GM18499 (cell line): ENCODE results near the gene CDHR2.

ENCODE experiments used
- ATAC-seq: cut with Tn5 transposase; IDR thresholded peaks from one replicate; pipeline ENCODE4 v1.9.1; 2021; ENCODE audit warnings: moderate number of reproducible peaks; ENCODE audit not compliant: insufficient read depth, unreplicated experiment

The CDHR2 gene

DNA sequence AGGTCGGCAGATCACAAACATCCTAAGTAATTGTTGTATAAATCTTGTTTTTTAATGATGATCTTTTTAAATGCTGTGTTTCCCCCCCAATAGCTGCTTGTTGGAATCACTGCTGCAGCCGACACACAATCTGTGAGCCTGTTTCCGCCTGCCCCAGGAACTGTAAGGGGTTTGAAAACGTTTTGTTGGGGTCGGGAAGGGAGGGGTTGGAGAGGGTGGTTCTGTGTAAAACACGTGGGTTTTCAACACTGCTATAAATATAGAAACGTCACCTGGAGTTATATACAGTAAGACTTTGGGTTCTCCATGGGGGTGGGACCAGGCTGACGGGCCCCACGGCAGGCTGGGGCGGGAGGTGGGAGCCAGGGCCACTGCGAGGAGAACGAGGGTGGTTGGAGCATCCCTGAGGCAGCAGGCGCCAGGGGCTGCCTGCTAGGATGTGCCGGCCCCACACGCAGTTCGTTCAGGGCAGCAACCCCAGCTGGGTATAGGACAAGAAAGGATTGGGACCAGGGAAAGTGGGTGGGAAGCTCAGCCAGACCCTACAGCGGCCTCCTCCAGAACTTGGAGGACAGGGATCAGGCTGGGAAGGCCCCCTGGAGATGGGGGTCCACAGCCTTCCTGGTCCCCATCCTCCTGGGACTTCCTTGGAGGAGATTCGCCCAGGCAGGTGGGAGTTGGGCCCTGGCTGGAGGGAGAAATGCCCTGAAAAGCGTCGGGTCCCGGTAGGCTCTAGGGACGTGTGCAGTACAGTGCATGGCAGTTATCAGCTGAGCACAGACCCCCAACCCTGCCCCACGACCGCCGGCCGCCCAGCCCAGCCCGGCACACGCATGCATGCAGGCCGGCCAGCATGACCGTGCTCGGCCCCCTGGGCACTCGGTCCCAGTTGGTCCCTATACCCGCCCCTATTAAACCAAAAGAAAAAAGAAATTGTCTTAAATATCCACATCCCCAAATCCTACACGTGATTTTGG is 21.6 kb upstream of the CDHR2 start:
- ATAC-seq: no peak

DNA sequence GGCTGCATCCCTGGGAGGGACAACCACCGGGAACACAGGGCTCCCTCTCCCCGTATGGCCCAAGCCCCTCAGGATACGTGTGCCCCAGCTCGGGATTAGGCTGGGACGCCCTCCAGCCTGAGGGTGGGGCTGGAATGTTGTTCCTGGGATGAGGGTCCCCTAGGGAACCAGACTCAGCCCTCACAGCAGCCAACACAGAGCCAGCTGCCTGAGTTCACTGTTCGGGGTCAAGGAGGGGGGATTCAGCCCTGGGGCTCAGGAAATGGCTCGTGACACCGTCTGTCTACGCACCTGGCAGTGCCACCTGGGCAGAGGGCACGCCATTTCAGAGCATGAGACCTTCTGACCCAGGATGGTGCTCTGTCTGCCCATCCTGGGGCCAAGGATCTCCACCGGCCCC is 20.8 kb upstream of the CDHR2 start:
- ATAC-seq: no peak

DNA sequence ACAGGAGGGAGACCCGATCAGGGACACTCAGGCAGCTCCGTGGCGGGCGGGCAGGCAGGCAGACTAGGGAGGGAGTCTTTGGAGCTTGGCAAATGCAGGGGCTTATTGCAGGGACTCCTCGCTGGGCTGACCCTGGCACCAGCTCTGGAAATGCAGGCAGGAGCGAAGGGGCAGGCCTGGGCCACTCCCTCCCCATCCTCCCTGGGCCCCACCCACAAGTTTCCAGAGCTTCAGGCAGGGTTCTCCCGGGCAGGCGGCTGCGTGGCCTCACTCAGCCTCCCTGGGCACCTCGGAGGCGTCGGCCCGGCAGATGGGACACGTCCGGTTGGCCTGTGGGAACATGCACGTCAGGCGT is 20.4 kb upstream of the CDHR2 start:
- no peak for ATAC-seq

DNA sequence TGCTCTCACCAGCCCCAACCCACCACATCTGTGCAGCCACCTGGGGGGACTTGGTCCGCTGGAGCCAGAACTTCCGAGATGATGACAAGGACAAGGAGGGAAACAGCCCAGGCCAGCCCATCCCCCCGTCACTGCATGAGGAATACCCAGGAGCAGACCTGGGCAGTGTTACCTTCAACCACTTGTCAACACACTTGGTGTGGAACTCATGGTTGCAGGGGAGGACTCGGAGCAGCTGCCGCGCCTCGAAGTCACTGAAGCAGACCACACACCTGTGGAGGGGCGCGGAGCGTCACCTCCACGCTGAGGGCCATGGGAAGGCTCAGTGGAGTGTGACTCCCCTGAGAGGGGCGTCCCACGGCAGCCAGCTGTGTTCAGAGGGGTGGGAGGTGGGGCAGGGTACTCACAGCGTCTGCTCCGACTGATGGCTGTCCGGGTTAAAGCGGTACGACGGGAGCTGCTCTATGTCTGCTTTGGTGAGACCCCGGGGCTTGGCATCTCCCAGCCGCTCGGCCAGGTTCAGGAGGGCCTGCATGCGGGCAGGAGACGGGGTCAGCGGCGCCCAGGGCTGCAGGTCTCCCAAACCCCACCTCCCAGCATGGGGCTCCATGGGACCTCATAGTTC is 19.9 kb upstream of the CDHR2 start:
- no peak for ATAC-seq

DNA sequence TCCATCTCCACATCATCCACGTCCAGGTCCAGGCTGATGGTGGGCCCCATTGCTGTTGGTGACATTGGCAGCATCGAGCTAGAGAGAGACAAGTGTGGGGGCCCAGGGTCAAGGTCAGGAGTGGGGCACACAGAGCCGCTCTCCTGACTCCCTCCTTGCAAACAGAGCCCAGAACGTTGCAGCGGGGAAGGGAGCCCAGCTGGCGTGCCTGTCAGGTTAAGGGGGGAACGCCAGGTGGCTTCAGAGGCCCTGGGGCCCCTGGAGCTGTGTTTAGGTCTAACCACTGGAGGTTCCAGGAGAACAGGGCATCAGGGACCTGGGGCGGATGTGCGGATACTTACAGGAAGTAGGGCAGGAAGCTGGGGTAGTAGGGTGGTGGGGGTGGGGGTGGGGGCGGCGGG is 19.4 kb upstream of the CDHR2 start:
- no peak for ATAC-seq

DNA sequence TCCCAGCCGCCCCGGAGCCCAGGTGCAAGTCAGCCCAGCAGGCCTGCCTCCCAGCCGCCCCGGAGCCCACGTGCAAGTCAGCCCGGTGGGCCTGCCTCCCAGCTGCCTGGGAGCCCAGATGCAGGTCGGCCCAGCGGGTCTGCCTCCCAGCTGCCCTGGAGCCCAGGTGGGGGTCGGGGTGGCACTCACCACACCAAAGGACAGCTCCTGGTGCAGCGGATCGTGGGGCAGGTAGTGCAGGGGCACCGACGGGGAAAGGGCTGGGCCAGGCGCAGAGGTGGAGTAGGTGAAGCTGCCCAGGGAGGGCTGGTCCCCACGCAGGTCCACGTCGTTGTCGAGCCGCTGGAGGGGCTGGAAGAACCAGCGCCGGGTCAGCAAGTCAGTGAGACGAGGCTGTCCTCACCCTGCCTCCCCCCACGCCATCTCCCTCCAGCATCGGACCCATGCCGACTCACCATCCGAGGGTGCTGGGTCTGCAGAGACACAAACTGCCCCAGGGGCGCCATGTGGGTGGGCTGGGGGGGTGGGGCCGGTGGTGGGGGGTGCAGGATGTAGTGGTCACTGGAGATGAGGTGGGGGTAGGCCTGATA is 18.7 kb upstream of the CDHR2 start:
- no peak for ATAC-seq

DNA sequence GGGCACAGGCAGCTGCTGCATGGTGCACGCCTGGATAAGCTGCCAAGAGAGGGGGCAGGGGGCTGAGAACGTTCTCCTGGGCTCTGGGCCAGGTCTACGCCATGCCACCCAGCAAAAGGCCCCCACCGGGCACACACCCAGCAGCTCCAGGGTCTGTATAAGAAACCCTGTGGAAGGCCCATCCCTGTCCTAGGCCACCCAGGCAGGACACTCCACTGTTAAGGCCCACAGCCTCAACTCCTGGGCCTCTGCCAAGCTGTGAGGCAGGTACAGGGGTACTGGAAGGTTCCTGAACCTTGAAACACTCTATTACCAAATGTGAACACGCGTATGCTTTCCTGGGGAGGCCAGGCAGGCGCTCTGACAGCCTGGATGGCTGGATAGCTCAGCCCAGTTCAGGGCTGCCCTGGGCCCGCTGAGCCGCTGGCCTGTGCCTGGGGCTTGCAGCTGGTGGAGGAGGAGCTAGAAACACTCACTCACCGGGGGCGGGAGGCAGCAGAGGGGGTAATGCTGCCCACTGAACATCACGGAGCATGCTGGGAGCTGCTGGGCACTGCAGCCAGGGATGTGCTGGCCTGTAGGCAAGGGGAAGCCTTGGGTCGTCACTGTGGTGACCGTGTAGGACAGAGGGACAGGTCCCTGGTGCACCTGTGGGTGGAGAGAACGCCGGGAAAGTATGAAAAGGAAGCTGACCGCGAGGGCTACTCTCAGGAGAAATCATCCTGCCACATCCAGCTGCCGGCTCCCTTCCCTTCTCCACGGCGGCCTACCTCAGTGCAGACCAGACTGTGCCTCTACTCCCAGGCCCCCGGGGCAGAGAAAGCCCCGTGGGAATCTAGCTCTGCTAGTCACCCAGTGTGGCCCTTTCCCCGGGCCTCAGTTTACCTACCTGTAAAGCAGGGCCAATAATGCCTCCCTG is 17.9 kb upstream of the CDHR2 start:
- ATAC-seq: no peak

DNA sequence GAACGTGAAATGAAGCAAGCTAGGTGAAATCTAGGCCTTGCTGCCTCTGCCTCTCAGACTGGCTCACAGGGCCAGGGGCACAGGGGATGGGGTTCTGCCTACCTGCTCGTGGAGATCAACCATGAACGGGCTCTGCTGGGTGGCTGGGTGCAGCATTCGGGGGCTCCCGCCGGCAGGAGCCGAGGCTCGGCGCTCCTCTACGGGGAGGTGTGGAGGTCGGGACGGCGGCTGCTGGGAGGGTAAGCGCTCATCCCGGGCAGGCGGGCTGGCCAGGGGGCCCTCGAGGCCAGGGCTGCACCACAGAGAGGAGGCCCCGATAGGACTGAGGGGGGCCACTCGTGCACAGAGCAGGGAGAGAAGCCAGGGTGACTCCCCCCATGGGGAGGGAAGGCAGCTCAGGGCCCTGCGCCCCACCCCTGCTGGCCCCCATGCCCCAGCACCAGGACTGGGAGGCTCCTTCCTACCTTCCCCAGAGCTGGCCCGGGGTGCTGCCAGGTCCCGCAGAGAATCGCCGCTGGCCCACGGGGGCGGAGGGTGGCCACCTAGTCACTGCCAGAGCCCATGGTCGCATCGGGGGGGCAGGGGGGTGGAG is 17.1 kb upstream of the CDHR2 start:
- ATAC-seq: no peak

DNA sequence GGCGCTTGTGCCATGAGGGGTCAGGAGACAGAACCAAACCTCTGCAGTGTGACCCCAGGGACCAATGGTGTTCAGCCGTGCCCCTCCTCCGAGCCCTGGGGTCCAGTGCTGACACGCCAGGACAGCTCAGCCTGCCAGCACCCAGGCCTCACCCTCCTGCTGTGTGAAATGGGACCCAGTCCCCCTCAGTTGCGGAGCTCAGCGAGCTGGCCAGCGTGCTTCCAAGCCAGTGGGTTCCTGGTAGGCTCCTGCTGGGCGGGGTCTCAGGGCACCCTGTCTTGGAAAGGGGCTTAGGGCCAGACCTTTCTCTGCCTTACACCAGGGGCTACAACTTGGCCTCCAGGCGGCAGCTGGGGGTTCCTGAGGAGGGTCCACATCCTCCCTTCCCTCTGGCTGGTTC is 16.3 kb upstream of the CDHR2 start:
- ATAC-seq: no peak

DNA sequence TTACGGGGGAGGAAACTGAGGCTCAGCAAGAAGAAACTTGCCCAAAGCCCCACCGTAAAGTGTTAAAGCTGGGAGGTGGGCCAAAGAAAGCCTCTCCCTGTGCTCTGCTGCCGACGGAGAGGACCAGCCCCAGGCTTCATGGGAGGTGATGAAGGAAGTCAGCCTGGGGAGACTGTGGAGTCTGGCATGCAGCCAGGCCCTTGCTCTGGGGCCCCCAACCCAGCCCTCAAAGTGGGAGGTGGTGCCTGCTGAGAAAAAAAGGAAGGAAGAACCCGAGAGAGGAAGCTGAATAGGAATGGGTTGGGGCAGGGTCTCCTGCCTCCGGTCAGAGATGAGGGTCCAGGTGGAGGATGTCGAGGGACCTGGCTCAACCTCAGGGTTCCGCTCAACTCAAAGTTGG is 15.8 kb upstream of the CDHR2 start:
- ATAC-seq: no peak

DNA sequence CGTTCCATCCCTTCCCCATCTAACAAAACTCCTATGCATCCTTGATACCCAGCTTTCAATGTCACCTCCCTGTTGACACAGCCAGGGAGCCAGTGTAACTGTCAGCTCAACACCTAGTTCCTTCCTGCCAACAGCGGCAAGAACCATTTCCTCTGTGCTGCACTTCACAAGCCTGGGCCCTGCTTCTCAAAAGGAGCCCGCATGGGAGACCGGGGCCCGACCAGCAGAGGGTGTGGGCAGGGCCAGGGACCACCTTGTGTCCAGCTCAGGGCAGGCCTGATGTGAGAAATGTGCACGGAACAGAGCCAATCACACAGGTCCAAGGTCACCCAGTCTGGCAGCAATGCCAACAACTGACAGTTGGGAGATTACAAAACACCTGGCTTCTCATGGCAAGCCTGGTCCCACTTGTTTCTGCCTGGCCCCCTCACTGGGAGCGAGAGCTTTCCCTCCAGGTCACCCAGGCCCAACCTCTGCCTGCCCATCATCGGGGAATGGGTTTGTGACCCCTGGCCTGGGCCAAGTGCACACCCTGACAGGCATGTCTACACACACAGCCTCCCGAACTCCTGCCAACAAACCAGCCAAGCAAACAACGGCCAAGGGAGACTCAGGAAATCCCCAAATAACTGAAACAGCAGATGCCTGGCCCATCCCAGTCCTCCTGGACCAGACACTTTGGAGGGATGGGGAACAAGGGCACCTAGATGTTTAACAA is 15.1 kb upstream of the CDHR2 start:
- ATAC-seq: no peak

DNA sequence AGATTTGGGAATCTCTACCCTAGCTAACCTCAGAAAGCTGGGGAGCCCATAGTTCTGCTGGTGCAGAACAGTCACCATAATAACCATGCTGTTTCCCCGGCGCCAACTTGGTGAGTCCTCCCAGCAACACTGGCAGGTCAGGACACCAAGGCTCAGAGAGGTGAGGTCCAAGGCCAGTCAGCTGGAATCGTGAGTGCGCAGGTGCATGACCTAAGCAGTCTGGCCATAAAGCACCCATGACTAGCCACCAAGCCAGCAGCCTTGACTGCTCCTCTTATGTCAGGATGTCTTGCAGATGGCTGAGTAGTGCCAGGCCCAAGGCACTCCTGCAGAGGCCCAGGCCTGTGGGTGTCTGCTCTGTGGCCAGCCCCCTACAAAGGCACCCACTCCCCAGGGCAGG is 14.5 kb upstream of the CDHR2 start:
- no peak for ATAC-seq

DNA sequence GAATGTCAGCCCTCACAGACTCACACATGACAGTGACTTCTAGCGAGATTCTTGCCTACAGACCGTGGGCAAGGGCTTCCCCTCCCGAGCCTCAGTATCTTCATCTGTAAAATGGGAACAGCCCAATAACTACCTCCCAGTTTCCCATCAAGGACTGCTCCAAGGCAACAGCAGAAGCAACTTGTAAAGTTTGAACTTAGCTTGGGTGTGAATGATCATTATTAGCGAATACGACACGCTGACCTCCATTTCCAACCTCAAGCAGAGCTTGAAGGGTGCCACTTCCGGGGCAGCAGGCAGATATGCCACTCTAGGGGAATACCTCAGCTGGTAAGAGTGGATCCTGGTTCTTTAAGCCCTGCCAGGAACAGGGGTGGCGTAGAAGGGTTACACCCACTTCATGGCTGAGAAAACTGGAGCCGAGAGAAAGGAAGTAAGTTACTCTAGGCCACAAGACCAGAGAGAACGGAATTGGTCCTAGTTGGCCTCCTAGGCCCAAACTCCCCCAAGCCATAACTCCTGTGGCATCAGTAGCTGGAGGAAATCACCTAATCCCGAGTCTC is 14.0 kb upstream of the CDHR2 start:
- ATAC-seq: no peak

DNA sequence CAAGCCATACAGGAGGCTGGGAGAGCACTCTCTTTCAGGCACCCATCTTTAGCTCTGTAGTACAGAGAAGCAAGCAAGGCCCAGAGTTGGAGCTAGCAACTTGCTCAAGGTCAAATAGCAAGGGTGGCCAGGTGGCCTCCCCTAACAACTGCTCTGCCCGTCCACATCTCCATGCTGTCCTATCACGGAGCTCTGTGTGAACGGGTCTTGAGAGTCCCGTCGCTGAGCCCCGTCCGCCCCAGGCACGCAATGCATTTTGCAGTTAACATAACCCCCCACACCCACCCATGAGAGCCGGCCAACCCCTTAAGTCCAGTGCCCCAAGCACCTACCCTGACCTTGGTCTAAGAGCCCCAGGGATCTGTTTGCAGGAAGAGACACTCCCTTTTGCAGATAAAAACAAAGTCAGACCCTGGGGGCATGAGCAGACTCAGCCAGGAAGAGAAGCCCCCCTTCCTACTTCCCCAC is 13.4 kb upstream of the CDHR2 start:
- ATAC-seq: no peak

DNA sequence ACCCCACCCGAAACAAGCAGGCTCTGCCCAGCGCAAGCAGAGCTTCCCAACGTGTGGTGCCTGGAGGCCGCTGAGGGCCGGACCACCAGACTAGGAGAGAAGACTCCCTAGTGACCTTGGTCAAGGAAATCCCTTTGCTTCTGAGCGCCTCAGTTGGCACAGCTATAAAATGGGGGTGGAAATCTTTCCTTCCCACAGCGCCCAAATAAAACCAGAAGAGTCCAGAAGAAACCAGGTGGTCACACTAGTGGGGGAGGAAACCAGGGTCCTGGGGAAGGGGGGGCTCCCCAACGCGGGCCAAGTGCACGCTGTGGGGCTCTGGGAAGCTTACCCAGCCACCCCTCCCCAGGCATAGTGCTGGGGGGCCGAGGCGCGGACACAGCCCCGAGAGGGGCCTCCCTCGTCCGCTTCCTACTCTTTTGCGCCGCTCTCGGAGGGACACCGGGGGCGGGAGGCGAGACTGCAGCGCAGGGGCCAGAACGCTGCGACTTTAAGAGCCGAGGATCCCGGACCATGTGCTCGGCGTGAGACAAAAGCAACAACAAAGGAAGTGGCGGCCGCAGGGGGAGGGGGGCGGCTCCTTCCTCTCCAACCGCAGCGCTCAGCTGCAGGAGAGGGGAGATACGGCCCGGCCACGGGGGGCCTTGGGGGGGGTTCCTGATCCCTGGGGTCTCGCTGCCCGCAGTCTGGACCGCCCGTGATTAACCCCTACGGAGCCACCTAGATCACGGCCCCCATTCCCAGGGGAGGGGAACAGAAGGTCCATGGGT is 12.8 kb upstream of the CDHR2 start:
- ATAC-seq: no peak

DNA sequence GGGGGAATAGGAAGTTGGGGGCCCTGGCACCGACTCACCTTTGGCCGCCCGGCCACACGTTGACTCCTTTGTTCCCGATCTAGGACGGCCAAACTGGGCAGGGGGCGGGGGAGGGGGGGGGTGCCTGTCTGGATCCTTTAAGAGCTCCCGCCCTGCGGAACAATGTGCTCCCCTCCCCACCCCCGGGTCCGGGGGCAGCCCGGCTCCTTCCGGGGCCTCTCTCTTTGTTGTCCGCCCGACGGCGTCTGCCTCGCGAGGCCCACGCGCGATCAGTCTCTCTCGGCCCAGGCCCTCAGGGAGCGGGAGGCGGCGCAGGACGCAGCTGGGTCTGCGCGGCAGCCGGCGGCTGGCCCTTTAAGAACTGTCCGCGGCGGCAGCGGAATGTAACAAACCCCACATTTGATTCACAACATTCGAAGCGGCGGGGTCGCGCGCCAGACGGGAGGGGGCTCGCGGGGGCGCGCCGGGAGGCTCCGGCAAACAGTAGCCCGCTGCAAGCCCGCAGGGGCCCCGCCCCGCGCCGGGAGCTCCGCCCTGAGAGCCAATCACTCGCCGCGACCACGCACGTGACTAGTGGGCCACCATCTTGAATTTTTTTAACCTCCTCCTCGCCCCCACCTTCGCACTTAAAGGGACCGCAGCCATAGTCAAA is 12.1 kb upstream of the CDHR2 start, which contains the start of gene RNF44:
RNF44 (minus strand) TSS at position 501 of the 652 bp plus-strand sequence. CDS start 4,930 bp downstream, outside the sequence.
- ATAC-seq: peak; percentile 31

DNA sequence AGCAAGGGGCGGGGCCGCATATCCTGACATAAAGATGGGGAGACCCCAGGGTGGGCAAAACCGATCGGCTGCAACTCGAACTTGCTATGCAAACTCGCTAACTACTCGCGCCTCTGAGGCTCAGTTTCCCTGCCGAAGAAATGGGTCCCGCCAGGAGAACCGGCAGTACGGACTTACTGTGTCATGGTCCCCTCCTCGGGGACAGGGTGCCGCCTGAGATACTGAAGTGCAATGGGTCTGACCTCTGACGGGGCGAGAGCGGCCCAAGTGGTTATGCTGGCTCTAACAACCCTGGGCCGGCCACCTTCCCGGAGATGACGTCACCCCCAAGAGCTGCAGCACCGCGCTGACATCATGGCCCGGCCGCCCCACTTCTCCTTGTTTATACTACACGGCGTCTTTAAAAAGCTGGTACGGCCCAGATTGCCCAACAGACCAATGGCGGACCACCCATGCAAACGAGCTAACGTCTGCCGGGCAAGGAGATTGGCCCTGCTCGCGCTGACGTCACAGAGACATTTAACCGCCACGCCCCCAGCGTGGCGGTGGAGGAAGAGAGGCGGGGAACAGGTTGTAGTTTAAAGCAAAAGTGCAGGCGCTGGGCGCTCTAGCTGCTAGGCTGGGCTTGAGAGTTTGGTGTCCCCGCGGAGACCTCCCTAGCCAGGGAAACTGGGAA is 11.4 kb upstream of the CDHR2 start:
- ATAC-seq: peak; percentile 49
